GM04504 (cell line): ENCODE results near the gene CHCHD6.

ENCODE experiments used
- DNase-seq: peaks from one replicate; pipeline ENCODE4 v3.0.0-alpha.2; 2012; ENCODE audit warnings: low read depth

CHCHD6 gene

DNA sequence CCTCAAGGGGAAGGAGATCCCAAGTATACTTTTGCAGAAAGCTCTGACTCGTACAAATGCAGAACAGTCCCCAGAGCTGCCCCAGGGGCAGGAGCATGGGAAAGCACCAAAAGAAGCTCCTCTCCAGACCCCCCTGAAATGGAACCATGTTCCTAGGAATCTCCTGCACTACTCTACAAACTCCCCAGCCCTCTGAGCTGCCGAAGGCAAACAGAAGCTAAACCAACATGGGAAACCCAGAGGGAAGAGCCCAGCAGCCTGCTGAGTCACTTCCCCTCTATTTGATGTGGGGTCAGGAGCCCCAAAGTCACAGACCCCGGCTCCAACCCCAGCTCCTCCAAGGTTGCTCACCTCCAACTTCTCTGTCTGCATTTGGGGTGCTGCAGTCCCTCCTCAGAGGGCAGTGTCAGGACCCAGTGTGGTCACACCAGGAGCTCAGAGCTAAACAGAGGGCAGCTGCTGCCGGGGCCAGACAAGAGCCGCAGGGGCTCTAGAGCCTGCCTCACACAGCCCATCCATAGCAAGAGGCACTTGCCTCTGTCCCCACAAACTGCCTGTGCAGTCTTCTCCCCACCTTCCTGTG, 275.1 kb downstream of the CHCHD6 start:
- no peak for DNase-seq

GRCh38 chr3:126980266-126980811, 276.3 kb downstream of the CHCHD6 start:
- DNase-seq: no peak

- DNase-seq: no peak
These were observed 278.1 kb downstream of the CHCHD6 start for GRCh38 chr3:126982126-126982470.

- DNase-seq: peak; percentile 52
These were observed 278.6 kb downstream of the CHCHD6 start, which contains the start of gene PLXNA1 for GRCh38 chr3:126982471-126983175. Gene PLXNA1 (plus strand): TSS chr3:126983115. CDS start chr3:126988594, 5,479 bp downstream.

DNA sequence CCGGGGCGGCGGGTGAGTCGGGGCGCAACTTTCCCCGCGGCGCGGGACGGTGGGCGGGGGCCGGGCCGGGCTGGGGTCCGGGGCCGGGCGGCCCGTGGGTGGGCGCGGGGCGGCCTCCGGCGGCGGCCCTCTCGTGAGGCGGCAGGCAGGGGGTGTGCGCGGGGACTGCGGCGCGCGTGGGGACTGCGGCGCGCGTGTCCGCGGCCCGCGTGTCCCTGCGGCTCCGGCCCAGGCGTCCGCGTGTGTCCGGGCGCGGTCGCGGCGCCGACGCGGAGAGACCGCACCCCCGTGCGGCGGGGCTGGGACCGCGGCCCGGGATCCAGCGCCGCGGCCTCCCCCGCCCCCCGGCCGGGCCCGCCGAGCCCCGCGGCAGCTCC, 279.2 kb downstream of the CHCHD6 start:
- no peak for DNase-seq

DNA sequence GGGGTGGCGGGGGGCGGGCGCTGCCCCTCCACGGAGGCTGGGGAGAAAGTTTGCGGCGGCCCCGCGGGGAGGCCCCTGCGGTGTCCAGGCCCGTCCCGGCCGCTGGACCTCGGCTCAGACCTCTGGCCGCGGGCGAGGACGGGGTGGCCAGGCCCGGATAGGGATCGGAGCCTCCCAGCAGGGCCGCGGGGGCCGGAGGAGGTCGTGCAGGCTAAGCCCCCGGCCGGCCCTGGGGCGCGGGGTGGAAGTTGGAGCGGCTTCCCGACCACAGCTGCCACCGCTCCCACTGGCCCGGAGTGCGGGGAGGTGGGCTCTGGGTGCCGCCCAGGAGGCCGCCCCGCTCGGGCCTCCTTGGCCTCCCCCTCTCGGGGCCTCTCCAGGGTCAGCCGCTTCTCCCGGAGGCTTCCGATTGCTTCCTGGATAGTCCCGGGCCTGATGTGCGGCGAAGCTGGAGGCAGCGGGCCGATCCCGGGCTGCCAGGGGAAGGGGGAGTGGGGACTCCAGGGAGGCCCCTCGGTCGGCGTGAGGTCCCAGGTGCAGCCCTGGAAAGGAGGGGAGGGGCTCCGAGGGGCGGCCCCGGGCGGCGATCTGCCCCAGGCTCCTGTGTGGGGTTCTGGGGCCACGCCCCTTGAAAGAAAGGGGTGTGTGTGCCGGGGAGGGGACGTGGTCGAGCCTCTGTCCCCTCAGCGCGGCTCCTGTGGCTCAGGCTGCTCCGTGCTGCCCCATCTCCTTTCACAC, 279.8 kb downstream of the CHCHD6 start:
- no peak for DNase-seq

- no peak for DNase-seq
These were observed 280.5 kb downstream of the CHCHD6 start for GRCh38 chr3:126984391-126985131.

DNA sequence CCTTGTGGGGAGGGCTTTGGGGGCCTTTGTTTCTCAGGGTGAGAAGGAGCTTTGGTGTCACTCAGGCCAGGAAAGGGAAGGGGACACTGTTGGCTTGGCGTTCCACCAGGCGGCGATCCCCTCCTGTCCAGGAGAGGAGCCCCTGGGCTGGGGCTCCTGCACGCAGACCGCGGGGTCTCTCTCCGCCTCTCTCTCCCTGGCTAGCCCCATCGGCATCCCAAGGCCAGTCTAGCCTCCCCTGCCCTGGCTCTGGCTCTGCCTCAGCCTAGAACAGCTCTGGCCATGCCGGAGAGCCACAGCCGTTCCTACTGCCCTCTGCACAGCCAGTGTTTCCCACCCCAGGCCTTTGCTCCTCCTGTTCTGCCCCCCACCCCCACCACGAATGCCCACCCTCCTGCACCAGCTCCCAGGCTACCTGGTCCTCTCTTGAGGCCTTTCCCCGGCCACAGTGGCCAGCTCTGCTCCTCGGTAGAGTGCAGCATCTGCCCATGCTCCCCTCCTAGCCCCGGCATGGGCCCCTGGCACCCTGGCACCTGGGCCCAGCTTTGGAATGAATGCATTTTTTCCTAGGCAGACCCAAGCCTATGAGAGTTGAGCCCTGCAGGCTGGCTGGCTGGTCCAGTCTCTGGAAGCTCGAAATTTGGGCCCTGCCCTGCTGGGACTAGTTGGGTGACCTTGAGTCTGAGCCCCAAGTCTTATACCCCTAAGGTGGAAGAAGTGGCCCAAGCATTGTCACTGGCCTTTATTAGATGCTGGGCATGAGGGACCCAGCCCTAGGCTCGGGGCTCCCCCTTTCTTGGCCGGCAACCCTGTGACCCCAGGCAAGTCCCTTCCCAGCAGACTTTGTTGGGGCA, 281.3 kb downstream of the CHCHD6 start:
- no peak for DNase-seq

GRCh38 chr3:126986001-126986400, 282.0 kb downstream of the CHCHD6 start:
- no peak for DNase-seq

- no peak for DNase-seq
These were observed 283.1 kb downstream of the CHCHD6 start for GRCh38 chr3:126987129-126987528.

DNA sequence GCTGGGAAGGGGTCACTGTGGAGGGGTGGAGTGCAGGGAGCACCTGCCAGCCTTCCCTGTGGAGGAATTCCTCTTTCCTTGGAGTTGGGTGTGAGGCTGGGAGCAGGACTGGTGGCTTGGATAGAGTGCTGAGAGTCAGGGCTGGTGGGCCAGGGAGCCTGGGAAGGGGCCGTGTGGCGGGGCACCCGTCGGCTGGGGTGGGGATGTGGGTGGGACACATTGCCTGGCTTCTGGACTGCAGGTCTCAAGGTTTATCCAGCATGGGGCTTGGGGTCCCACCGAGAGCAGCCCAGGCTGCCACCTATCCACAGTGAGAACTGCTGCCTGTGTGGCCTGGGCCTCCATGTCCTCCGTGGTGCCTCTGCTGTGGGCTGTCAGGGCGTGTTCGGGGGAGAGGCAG, 283.6 kb downstream of the CHCHD6 start:
- no peak for DNase-seq

DNA sequence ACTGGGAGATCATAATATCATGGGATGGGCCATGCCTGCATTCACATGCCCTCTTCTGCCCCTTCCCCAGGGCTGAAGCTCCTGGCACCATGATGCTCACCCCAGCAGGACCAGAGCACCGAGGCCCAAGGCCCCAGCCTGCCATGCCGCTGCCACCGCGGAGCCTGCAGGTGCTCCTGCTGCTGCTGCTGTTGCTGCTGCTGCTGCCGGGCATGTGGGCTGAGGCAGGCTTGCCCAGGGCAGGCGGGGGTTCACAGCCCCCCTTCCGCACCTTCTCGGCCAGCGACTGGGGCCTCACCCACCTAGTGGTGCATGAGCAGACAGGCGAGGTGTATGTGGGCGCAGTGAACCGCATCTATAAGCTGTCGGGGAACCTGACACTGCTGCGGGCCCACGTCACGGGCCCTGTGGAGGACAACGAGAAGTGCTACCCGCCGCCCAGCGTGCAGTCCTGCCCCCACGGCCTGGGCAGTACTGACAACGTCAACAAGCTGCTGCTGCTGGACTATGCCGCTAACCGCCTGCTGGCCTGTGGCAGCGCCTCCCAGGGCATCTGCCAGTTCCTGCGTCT, 284.5 kb downstream of the CHCHD6 start:
- no peak for DNase-seq

DNA sequence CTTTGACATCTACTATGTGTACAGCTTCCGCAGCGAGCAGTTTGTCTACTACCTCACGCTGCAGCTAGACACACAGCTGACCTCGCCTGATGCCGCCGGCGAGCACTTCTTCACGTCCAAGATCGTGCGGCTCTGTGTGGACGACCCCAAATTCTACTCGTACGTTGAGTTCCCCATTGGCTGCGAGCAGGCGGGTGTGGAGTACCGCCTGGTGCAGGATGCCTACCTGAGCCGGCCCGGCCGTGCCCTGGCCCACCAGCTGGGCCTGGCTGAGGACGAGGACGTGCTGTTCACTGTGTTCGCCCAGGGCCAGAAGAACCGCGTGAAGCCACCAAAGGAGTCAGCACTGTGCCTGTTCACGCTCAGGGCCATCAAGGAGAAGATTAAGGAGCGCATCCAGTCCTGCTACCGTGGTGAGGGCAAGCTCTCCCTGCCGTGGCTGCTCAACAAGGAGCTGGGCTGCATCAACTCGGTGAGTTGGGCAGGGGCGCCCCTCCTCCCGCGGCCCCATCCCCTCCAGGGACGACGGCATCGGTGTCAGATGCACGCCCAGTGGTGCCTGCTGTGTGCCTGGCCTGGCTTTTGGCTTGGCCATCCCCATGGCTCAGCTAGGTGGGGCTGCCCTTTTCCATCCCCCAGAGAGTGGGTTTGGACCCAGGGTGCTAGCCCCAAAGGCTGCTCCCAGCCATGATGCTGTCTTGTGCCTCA, 285.4 kb downstream of the CHCHD6 start:
- DNase-seq: no peak

DNA sequence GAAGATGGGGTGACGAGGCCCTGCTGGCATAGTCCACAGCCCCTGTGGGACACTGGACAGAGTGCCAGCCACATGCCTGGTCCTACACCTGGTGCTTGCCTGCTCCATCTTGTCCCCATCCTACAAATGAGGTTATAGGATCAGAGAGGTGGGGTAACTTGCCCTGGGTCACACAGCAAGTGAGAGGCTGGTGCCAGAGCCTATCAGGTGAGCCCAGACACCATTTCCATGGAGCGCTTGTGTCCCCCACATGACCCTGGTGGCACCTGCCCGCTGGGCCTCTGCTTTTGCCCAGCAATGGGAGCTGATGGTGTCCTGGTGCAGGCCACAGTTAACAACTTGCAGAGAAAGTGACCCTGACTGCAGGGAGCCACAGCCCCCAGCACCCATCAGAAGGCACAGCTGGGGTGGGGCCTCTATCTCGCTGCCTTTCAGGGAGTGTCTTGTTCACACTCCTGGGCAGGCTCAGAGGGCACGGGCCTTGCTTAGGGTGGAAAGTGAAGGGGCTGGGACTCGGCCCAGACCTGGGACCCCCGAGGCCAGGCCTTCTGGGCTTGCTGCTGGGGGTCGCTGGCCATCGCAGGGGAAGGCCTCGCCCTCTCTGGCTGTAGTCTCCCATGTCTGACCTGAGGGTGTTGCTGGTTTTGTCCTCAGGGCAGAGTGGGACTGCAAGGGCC, 286.1 kb downstream of the CHCHD6 start:
- DNase-seq: no peak

GRCh38 chr3:126990890-126991289, 286.9 kb downstream of the CHCHD6 start:
- no peak for DNase-seq

DNA sequence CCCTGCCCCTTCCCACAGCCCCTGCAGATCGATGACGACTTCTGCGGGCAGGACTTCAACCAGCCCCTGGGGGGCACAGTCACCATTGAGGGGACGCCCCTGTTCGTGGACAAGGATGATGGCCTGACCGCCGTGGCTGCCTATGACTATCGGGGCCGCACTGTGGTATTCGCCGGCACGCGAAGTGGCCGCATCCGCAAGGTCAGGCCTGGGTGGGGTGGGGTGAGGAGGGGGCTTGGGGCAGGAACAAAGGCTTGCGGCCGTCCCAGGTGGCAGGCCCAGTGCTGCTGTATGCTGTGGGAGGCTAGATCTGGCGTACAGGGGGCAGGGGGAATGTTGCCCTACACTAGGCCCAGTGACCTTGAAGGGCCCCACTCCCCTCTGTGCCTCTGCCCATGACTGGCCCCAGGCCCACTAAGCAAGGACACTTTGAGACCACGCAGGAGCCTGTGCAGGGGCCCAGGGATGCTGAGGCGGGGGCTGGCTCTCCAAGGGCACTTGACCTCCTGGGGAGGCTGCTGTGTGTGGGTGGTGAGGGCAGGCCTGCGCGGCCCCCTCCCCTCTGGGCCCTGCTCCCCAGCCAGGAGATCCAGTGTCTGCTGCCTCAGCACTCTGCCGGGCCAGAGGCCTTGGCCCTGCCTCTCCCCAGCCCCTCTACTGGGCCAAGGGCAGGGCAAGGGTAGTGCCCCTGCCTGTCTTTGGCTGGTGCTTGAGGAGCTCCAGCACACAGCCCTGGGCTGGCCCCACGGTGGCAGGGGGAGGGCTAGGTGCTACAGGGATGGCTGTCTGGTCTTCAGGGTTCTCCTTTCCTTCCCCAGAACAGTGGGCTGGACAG, 287.5 kb downstream of the CHCHD6 start:
- DNase-seq: no peak

- no peak for DNase-seq
These were observed 288.2 kb downstream of the CHCHD6 start for GRCh38 chr3:126992216-126992615.

DNA sequence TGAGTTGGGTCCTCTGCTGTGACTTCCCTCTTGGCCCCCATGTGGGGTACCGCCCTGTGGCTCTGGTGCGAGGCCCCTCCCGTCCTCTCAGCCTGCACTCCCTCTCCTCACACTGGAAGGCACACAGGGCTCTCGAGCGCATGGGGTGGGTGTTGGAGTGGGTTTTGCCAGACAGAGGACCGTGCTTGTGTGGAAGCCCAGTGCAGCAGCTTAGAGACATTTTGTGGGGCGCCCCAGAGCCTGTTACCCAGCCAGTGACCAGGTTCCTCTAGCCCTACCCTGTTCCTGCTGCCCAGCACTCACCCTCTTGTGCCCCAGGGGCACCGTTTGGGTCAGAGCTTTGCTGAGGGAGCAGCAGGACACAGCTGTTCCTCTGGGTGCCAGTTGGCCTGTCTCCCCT, 288.7 kb downstream of the CHCHD6 start:
- DNase-seq: no peak

GRCh38 chr3:126993436-126993835, 289.4 kb downstream of the CHCHD6 start:
- DNase-seq: no peak
